Transverse colon (tissue), 1 donor: ENCODE results near the gene FGF3.

Experiments
- EP300 ChIP-seq: sonication (generic); formaldehyde crosslinking; IDR thresholded peaks from one replicate; pipeline ENCODE4 v1.6.1; 2017; ENCODE audit warnings: antibody characterized with exemption, low read depth
- POLR2A ChIP-seq: fragments of 450-650 bp; IDR thresholded peaks from one replicate; pipeline ENCODE4 v1.6.1; 2016; ENCODE audit warnings: antibody characterized with exemption, mild to moderate bottlenecking, moderate library complexity

- no peak for TF ChIP-seq POLR2A
- no peak for TF ChIP-seq EP300
Measured at GRCh38 chr11:69774354-69775162, 44.7 kb downstream of the FGF3 start.
